ENCODE results near the gene DTX1.

DTX1 gene

GRCh38 chr12:113064395-113065125 lies 8.0 kb downstream of the DTX1 start:
- no peaks in the 10 kb centered on the region for H3K9me3 ChIP-seq (ENCODE audit: control insufficient read depth in 2 of 2, low read length in 2 of 2)
- peaks cover 17 to 39% of the 10 kb centered on the region in 2 donors for H3K27me3 ChIP-seq (ENCODE audit: control insufficient read depth in 1 of 2, insufficient read depth in 2 of 2, low read length in 2 of 2)
- no peak overlapping the region for H3K9ac ChIP-seq (ENCODE audit: low read length in 2 of 2)
- no peak overlapping the region for H3K27ac ChIP-seq (ENCODE audit: low read length)
- peaks cover 4% of the 10 kb centered on the region for H3K4me1 ChIP-seq (ENCODE audit: control insufficient read depth, insufficient read depth, low read length)
- no peaks in the 10 kb centered on the region for H3K36me3 ChIP-seq (ENCODE audit: control insufficient read depth in 2 of 2, insufficient read depth in 2 of 2, low read length in 2 of 2)
- H3K4me3 ChIP-seq (ENCODE audit: low read length in 2 of 2), result no peak overlapping the region

- Histone ChIP-seq H3K27ac (ENCODE audit: low read length) (no peak overlapping the region), H3K9ac (ENCODE audit: low read length in 2 of 2) (no peak overlapping the region), H3K36me3 (ENCODE audit: control insufficient read depth in 2 of 2, insufficient read depth in 2 of 2, low read length in 2 of 2) (no peaks in the 10 kb centered on the region), H3K27me3 (ENCODE audit: control insufficient read depth in 1 of 2, insufficient read depth in 2 of 2, low read length in 2 of 2) (peaks cover 17 to 40% of the 10 kb centered on the region in 2 donors), H3K9me3 (ENCODE audit: control insufficient read depth in 2 of 2, low read length in 2 of 2) (no peaks in the 10 kb centered on the region), H3K4me1 (ENCODE audit: control insufficient read depth, insufficient read depth, low read length) (peaks cover 4% of the 10 kb centered on the region), H3K4me3 (ENCODE audit: low read length in 2 of 2) (no peak overlapping the region)
Observed at GRCh38 chr12:113065126-113066007, 8.8 kb downstream of the DTX1 start.

GRCh38 chr12:113066813-113067400 lies 10.4 kb downstream of the DTX1 start:
- Histone ChIP-seq H3K4me1 (ENCODE audit: control insufficient read depth, insufficient read depth, low read length) (peaks cover 4% of the 10 kb centered on the region), H3K9ac (ENCODE audit: low read length in 2 of 2) (no peak overlapping the region), H3K4me3 (ENCODE audit: low read length in 2 of 2) (no peak overlapping the region), H3K27me3 (ENCODE audit: control insufficient read depth in 1 of 2, insufficient read depth in 2 of 2, low read length in 2 of 2) (peaks cover 17 to 32% of the 10 kb centered on the region in 2 donors), H3K36me3 (ENCODE audit: control insufficient read depth in 2 of 2, insufficient read depth in 2 of 2, low read length in 2 of 2) (no peaks in the 10 kb centered on the region), H3K9me3 (ENCODE audit: control insufficient read depth in 2 of 2, low read length in 2 of 2) (no peaks in the 10 kb centered on the region), H3K27ac (ENCODE audit: low read length) (no peak overlapping the region)

GRCh38 chr12:113067987-113068935 lies 11.7 kb downstream of the DTX1 start:
- Histone ChIP-seq H3K9ac (ENCODE audit: low read length in 2 of 2) (no peak overlapping the region), H3K4me1 (ENCODE audit: control insufficient read depth, insufficient read depth, low read length) (peaks cover 4% of the 10 kb centered on the region), H3K9me3 (ENCODE audit: control insufficient read depth in 2 of 2, low read length in 2 of 2) (no peaks in the 10 kb centered on the region), H3K4me3 (ENCODE audit: low read length in 2 of 2) (no peak overlapping the region), H3K27ac (ENCODE audit: low read length) (no peak overlapping the region), H3K27me3 (ENCODE audit: control insufficient read depth in 1 of 2, insufficient read depth in 2 of 2, low read length in 2 of 2) (peaks cover 17 to 26% of the 10 kb centered on the region in 2 donors), H3K36me3 (ENCODE audit: control insufficient read depth in 2 of 2, insufficient read depth in 2 of 2, low read length in 2 of 2) (no peaks in the 10 kb centered on the region)

- Histone ChIP-seq H3K9me3 (ENCODE audit: control insufficient read depth in 2 of 2, low read length in 2 of 2) (no peaks in the 10 kb centered on the region), H3K36me3 (ENCODE audit: control insufficient read depth in 2 of 2, insufficient read depth in 2 of 2, low read length in 2 of 2) (no peaks in the 10 kb centered on the region), H3K27me3 (ENCODE audit: control insufficient read depth in 1 of 2, insufficient read depth in 2 of 2, low read length in 2 of 2) (peaks cover 13 to 18% of the 10 kb centered on the region in 2 donors), H3K4me3 (ENCODE audit: low read length in 2 of 2) (no peak overlapping the region), H3K27ac (ENCODE audit: low read length) (no peak overlapping the region), H3K4me1 (ENCODE audit: control insufficient read depth, insufficient read depth, low read length) (peaks cover 4% of the 10 kb centered on the region), H3K9ac (ENCODE audit: low read length in 2 of 2) (no peak overlapping the region)
Observed at GRCh38 chr12:113069149-113069548, 12.6 kb downstream of the DTX1 start.

GRCh38 chr12:113069751-113070116 lies 13.2 kb downstream of the DTX1 start:
- Histone ChIP-seq H3K4me1 (ENCODE audit: control insufficient read depth, insufficient read depth, low read length) (peaks cover 3% of the 10 kb centered on the region), H3K27me3 (ENCODE audit: control insufficient read depth in 1 of 2, insufficient read depth in 2 of 2, low read length in 2 of 2) (peaks cover 7 to 13% of the 10 kb centered on the region in 2 donors), H3K27ac (ENCODE audit: low read length) (no peak overlapping the region), H3K9ac (ENCODE audit: low read length in 2 of 2) (no peak overlapping the region), H3K36me3 (ENCODE audit: control insufficient read depth in 2 of 2, insufficient read depth in 2 of 2, low read length in 2 of 2) (no peaks in the 10 kb centered on the region), H3K9me3 (ENCODE audit: control insufficient read depth in 2 of 2, low read length in 2 of 2) (no peaks in the 10 kb centered on the region), H3K4me3 (ENCODE audit: low read length in 2 of 2) (no peak overlapping the region)

GRCh38 chr12:113070117-113070906 lies 13.8 kb downstream of the DTX1 start:
- no peak overlapping the region for H3K9ac ChIP-seq (ENCODE audit: low read length in 2 of 2)
- H3K4me1 ChIP-seq (ENCODE audit: control insufficient read depth, insufficient read depth, low read length), result peaks cover 2% of the 10 kb centered on the region
- no peaks in the 10 kb centered on the region for H3K36me3 ChIP-seq (ENCODE audit: control insufficient read depth in 2 of 2, insufficient read depth in 2 of 2, low read length in 2 of 2)
- no peaks in the 10 kb centered on the region for H3K9me3 ChIP-seq (ENCODE audit: control insufficient read depth in 2 of 2, low read length in 2 of 2)
- peaks cover 5 to 10% of the 10 kb centered on the region in 2 donors for H3K27me3 ChIP-seq (ENCODE audit: control insufficient read depth in 1 of 2, insufficient read depth in 2 of 2, low read length in 2 of 2)
- H3K27ac ChIP-seq (ENCODE audit: low read length), result no peak overlapping the region
- H3K4me3 ChIP-seq (ENCODE audit: low read length in 2 of 2), result no peak overlapping the region

- peaks cover 2% of the 10 kb centered on the region for H3K4me1 ChIP-seq (ENCODE audit: control insufficient read depth, insufficient read depth, low read length)
- peaks cover 0 to 7% of the 10 kb centered on the region in 2 donors for H3K27me3 ChIP-seq (ENCODE audit: control insufficient read depth in 1 of 2, insufficient read depth in 2 of 2, low read length in 2 of 2)
- H3K36me3 ChIP-seq (ENCODE audit: control insufficient read depth in 2 of 2, insufficient read depth in 2 of 2, low read length in 2 of 2), result no peaks in the 10 kb centered on the region
- no peak overlapping the region for H3K4me3 ChIP-seq (ENCODE audit: low read length in 2 of 2)
- H3K9me3 ChIP-seq (ENCODE audit: control insufficient read depth in 2 of 2, low read length in 2 of 2), result no peaks in the 10 kb centered on the region
- H3K9ac ChIP-seq (ENCODE audit: low read length in 2 of 2), result no peak overlapping the region
- H3K27ac ChIP-seq (ENCODE audit: low read length), result no peak overlapping the region
Observed at GRCh38 chr12:113071135-113072112, 14.9 kb downstream of the DTX1 start.

- H3K27ac ChIP-seq (ENCODE audit: low read length), result no peak overlapping the region
- H3K4me1 ChIP-seq (ENCODE audit: control insufficient read depth, insufficient read depth, low read length), result peaks cover 2% of the 10 kb centered on the region
Observed at GRCh38 chr12:113072136-113072535, 15.6 kb downstream of the DTX1 start.

More at GRCh38 chr12:113072136-113072535, 15.6 kb downstream of the DTX1 start:
- no peak overlapping the region for H3K4me3 ChIP-seq (ENCODE audit: low read length in 2 of 2)
- no peaks in the 10 kb centered on the region for H3K9me3 ChIP-seq (ENCODE audit: control insufficient read depth in 2 of 2, low read length in 2 of 2)
- peaks cover 0 to 7% of the 10 kb centered on the region in 2 donors for H3K27me3 ChIP-seq (ENCODE audit: control insufficient read depth in 1 of 2, insufficient read depth in 2 of 2, low read length in 2 of 2)
- H3K9ac ChIP-seq (ENCODE audit: low read length in 2 of 2), result no peak overlapping the region
- H3K36me3 ChIP-seq (ENCODE audit: control insufficient read depth in 2 of 2, insufficient read depth in 2 of 2, low read length in 2 of 2), result no peaks in the 10 kb centered on the region

Measured in stomach smooth muscle (tissue), 2 donors.